Measurements from ENCODE around the gene YTHDF1. TPM values are rescaled to one million over a fixed set of nuclear protein-coding genes. Genes with fewer than 3 reads are reported as not detected.
"Not testable (repeated sequence)": the region's sequence is repeated elsewhere in the genome, so short reads cannot be mapped to it uniquely, and the experiment has no call there.

The YTHDF1 gene
- total RNA-seq, 2 donors from 2014 or later: 64.9 to 73.2 TPM

DNA sequence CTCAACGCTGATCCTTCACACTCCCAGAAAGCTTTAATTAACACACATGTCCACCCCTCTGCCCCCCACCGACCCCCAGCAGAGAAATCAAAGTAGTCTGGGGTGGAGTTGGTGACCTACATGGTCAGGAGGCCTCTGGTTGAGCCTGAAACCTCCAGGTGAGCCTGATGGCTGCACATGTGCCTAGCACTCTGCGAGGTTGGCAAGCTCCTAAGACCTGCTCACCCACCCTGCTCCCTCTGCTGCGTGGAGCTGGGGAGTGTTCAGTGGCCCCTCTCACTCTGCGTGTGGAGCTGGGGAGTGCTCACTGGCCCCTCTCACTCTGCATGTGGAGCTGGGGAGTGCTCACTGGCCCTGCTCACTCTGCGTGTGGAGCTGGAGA, 7.9 kb upstream of the YTHDF1 start:
- Histone ChIP-seq H3K9me3 (ENCODE audit: control insufficient read depth, low read length) (no peaks in the 10 kb centered on the region), H3K4me3 (ENCODE audit: low read length) (no peak overlapping the region), H3K27ac (ENCODE audit: low read depth, low read length) (peak overlapping the region; percentile 11), H3K9ac (ENCODE audit: extremely low read depth, low read length, poor library complexity, severe bottlenecking) (no peak overlapping the region), H3K36me3 (ENCODE audit: control insufficient read depth, insufficient read depth, low read length) (no peaks in the 10 kb centered on the region), H3K27me3 (ENCODE audit: control insufficient read depth, insufficient read depth, low read length, poor library complexity, severe bottlenecking) (peaks cover 11% of the 10 kb centered on the region), H3K4me1 (ENCODE audit: control insufficient read depth, insufficient read depth, low read length) (no peaks in the 10 kb centered on the region)
- Mint-ChIP-seq H3K27ac (no peak overlapping the region), H3K36me3 (ENCODE audit: low read depth) (no peaks in the 10 kb centered on the region), H3K9me3 (no peaks in the 10 kb centered on the region), H3K4me3 (no peak overlapping the region), H3K4me1 (no peaks in the 10 kb centered on the region), H3K27me3 (ENCODE audit: insufficient read depth) (peaks cover 18% of the 10 kb centered on the region)
- 76 to 81% methylated on average over 3 to 6 of the region's 6 CpGs for WGBS, 2 experiments (ENCODE audit: insufficient coverage in 1 of 2, insufficient read length in 1 of 2)
- no peak for DNase-seq
- TF ChIP-seq CTCF (conservative IDR thresholded peaks at IDR 0.05): no peak

DNA sequence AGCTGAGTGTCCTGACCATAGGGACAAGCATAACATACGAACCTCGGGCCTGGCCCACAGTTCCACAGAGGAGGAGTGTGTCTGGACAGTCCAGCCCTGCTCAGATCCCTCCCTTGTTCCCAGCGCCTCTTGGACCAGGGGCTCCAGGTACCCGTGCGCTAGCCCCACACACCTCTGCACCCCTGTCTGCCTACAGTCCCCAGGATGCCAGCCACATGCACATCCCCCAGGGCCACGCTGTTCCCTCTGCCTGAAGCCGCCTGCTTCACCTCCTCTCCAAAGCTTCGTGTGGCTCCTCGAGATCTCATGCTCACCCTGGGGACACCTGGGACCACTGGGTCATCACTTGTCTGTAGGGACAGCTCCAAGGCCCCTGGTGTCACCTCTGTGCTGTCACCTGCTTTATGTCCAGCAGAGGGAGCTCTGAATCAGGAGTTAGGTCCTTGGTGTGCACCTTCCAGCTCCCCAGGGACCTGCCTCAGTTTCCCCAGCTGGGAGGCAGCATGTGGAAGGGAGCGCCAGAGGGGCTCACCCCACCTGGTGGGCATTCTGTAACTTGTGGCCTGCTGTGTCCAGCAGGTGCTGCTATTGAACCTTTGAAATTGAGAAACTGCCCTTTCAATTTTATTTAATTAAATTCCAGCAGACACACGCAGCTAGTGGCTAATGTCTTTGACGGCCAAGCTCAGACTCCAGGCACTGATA, 7.3 kb upstream of the YTHDF1 start:
- Mint-ChIP-seq H3K27me3 (ENCODE audit: insufficient read depth) (peaks cover 17% of the 10 kb centered on the region), H3K4me3 (no peak overlapping the region), H3K36me3 (ENCODE audit: low read depth) (no peaks in the 10 kb centered on the region), H3K4me1 (no peaks in the 10 kb centered on the region), H3K9me3 (no peaks in the 10 kb centered on the region), H3K27ac (no peak overlapping the region)
- peak; percentile 89 for DNase-seq
- Histone ChIP-seq H3K27me3 (ENCODE audit: control insufficient read depth, insufficient read depth, low read length, poor library complexity, severe bottlenecking) (peaks cover 11% of the 10 kb centered on the region), H3K4me1 (ENCODE audit: control insufficient read depth, insufficient read depth, low read length) (no peaks in the 10 kb centered on the region), H3K9ac (ENCODE audit: extremely low read depth, low read length, poor library complexity, severe bottlenecking) (no peak overlapping the region), H3K36me3 (ENCODE audit: control insufficient read depth, insufficient read depth, low read length) (no peaks in the 10 kb centered on the region), H3K27ac (ENCODE audit: low read depth, low read length) (no peak overlapping the region), H3K4me3 (ENCODE audit: low read length) (no peak overlapping the region), H3K9me3 (ENCODE audit: control insufficient read depth, low read length) (no peaks in the 10 kb centered on the region)
- 62 to 64% methylated on average over 7 to 12 of the region's 12 CpGs for WGBS, 2 experiments (ENCODE audit: insufficient coverage in 1 of 2, insufficient read length in 1 of 2)
- peak; percentile 93 for TF ChIP-seq CTCF (conservative IDR thresholded peaks at IDR 0.05)

DNA sequence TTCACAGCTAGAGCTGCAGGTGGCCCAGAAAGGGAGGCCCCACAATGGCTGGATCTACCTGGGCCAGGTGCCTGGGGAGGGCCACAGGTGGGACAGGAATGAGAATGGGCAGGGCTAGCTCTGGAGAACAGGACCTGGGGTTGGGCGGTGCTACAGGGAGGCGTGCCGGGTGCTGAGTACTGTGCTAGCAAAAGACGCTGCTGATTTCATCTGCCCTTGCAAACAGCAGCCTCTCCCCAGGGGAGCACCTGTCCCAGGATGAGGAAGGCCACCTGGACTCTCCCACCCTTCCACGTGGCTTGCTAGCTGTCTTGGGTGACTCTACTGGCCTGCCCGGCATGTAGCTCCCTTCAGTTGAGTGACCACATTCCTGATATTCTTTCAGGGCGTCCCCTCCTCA, 6.6 kb upstream of the YTHDF1 start:
- Mint-ChIP-seq H3K4me3 (no peak overlapping the region), H3K27me3 (ENCODE audit: insufficient read depth) (peaks cover 17% of the 10 kb centered on the region), H3K27ac (no peak overlapping the region), H3K36me3 (ENCODE audit: low read depth) (no peaks in the 10 kb centered on the region), H3K9me3 (no peaks in the 10 kb centered on the region), H3K4me1 (no peaks in the 10 kb centered on the region)
- no peak for DNase-seq
- Histone ChIP-seq H3K4me1 (ENCODE audit: control insufficient read depth, insufficient read depth, low read length) (no peaks in the 10 kb centered on the region), H3K9me3 (ENCODE audit: control insufficient read depth, low read length) (no peaks in the 10 kb centered on the region), H3K4me3 (ENCODE audit: low read length) (no peak overlapping the region), H3K9ac (ENCODE audit: extremely low read depth, low read length, poor library complexity, severe bottlenecking) (no peak overlapping the region), H3K27me3 (ENCODE audit: control insufficient read depth, insufficient read depth, low read length, poor library complexity, severe bottlenecking) (peaks cover 11% of the 10 kb centered on the region), H3K36me3 (ENCODE audit: control insufficient read depth, insufficient read depth, low read length) (no peaks in the 10 kb centered on the region), H3K27ac (ENCODE audit: low read depth, low read length) (no peak overlapping the region)
- no peak for TF ChIP-seq CTCF (conservative IDR thresholded peaks at IDR 0.05)
- WGBS, 2 experiments (ENCODE audit: insufficient coverage in 1 of 2, insufficient read length in 1 of 2): 80 to 95% methylated on average over 4 to 7 of the region's 7 CpGs

- not testable (repeated sequence) for H3K27ac Mint-ChIP-seq; H3K9me3 Mint-ChIP-seq; H3K36me3 Mint-ChIP-seq (ENCODE audit: low read depth); H3K4me3 ChIP-seq (ENCODE audit: low read length); DNase-seq; H3K9me3 ChIP-seq (ENCODE audit: control insufficient read depth, low read length); H3K27ac ChIP-seq (ENCODE audit: low read depth, low read length); H3K4me1 ChIP-seq (ENCODE audit: control insufficient read depth, insufficient read depth, low read length); H3K4me1 Mint-ChIP-seq; H3K4me3 Mint-ChIP-seq; H3K9ac ChIP-seq (ENCODE audit: extremely low read depth, low read length, poor library complexity, severe bottlenecking); H3K36me3 ChIP-seq (ENCODE audit: control insufficient read depth, insufficient read depth, low read length)
- 63 to 76% methylated on average over 6 to 11 of the region's 12 CpGs for WGBS, 2 experiments (ENCODE audit: insufficient coverage in 1 of 2, insufficient read length in 1 of 2)
- H3K27me3 ChIP-seq (ENCODE audit: control insufficient read depth, insufficient read depth, low read length, poor library complexity, severe bottlenecking): peaks cover 11% of the 10 kb centered on the region
- peaks cover 17% of the 10 kb centered on the region for H3K27me3 Mint-ChIP-seq (ENCODE audit: insufficient read depth)
Observed at GRCh38 chr20:63221400-63222053, 5.6 kb upstream of the YTHDF1 start.
